Ovary (tissue), 3 donors: ENCODE results near the gene FAM13C.

Experiments
- EP300 ChIP-seq: sonication (generic); formaldehyde crosslinking; IDR thresholded peaks from one replicate; pipeline ENCODE4 v1.6.1; 2017; ENCODE audit warnings: antibody characterized with exemption
- TF ChIP-seq, protein P1 (sequence below), 3 donors: fragments of 450-650 bp in 2 of 3; fragments of 200-600 bp in 1 of 3; IDR thresholded peaks; one replicate each; pipeline versions ENCODE4 v1.5.1 to v1.8.0; 2016 to 2022; ENCODE audit warnings: antibody characterized with exemption in 3 of 3, mild to moderate bottlenecking in 1 of 3
- donor health status: DM: no; HTN: no; CAD: no.

DNA sequence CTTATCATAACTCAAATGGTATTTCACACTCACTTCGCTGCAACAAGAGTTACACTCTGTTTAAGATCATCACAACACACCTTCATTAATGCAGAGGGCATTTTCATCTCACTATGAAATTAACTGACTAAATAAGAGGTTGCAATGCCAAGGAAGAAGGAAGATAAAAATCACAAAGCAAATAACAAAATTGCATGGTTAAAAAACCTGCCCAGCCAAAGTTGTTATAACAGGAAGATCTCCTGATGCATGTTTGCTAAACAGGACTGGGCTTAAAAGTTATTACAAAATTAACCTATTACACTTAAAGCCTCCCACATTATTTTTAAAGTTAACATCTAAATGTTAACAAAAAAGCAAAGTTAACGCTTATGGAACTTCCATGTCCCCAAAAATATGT is 11.8 kb downstream of the FAM13C start:
- TF ChIP-seq, protein P1, sequence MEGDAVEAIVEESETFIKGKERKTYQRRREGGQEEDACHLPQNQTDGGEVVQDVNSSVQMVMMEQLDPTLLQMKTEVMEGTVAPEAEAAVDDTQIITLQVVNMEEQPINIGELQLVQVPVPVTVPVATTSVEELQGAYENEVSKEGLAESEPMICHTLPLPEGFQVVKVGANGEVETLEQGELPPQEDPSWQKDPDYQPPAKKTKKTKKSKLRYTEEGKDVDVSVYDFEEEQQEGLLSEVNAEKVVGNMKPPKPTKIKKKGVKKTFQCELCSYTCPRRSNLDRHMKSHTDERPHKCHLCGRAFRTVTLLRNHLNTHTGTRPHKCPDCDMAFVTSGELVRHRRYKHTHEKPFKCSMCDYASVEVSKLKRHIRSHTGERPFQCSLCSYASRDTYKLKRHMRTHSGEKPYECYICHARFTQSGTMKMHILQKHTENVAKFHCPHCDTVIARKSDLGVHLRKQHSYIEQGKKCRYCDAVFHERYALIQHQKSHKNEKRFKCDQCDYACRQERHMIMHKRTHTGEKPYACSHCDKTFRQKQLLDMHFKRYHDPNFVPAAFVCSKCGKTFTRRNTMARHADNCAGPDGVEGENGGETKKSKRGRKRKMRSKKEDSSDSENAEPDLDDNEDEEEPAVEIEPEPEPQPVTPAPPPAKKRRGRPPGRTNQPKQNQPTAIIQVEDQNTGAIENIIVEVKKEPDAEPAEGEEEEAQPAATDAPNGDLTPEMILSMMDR (IDR thresholded peaks at IDR 0.05) = no peak
- no peak for TF ChIP-seq EP300
